ENCODE measurements around the gene ETFB. TPM values are rescaled to one million over a fixed set of nuclear protein-coding genes. Genes with fewer than 3 reads are reported as not detected.
A peak's percentile ranks its signal among the peaks of the same experiment; 100 is the strongest.

ETFB gene
- total and polyA plus RNA-seq, 9 of the 15 experiments (the other 6 are each of a cell fraction or from before 2014, with no cell fraction given): 18.1 to 143 (median 96.1) TPM

DNA sequence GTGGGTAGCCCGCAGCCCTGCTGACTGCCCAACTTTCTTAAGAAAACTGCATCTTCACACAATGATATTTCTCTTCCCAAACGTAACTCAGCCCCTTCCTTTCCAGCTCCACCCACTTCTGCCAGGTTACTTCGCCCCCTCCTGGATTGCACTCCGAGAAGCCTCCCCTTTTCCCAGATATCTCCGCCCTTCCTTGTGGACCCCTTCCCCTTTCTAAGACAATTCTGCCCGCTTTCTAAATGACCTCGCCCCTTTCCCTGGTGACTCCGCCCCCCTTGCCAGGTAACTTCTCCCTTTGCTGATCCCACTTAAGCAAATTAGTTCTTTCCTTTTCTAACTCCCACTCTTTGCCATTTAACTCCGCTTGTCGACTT is 26.9 kb downstream of the ETFB start (continued):
- TF ChIP-seq, protein P1, sequence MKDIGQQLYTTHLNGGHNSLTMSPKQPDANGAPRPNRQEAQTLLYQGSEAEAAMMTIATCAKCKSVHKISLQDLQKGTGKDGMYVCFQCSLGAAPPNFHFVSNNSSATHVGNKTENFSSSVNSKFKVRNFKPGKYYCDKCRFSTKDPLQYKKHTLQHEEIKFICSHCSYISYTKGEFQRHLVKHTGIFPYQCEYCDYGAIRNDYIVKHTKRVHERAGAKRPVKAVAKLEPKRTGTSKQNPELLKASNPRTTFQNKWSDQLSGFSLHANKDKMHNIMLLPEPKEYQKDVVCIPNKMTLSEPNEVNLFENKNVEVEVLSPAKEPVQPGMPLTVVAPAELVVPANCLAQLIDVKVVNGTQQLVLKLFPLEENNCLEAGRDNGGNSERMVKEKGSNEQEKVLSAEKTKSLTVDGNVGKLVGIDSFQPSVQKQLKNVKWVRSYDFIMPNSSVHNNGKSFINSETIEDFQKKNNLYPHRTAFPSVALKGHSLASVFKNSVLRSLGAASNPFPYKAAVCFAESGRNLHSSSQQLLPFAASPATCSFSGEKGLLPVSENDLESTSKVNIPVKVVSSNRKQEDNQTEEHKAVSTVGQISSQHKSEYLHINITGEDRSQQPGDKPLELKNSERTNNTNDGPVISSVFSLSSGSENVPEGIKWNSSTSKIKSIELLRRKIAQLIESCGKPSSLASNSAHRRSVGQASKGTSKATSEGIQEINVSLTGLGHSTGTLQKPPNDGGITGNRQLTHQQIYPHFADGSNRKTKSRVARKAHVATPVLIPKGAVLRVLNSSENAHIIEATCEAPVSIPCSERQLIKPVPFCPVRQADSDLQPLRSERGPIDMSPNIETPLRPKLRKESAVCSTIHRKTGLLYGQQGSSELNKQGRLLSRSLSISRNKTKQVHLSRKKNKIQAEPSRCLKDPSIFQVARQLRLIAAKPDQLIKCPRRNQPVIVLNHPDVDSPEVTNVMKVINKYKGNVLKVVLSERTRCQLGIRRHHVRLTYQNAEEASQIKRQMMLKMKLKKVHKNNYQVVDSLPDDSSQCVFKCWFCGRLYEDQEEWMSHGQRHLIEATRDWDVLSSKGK (CRISPR knock-in tag; IDR thresholded peaks at IDR 0.05): no peak
- TF ChIP-seq, protein P2, sequence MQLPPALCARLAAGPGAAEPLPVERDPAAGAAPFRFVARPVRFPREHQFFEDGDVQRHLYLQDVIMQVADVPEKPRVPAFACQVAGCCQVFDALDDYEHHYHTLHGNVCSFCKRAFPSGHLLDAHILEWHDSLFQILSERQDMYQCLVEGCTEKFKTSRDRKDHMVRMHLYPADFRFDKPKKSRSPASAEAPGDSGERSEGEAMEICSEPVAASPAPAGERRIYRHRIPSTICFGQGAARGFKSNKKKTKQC (CRISPR knock-in tag; IDR thresholded peaks at IDR 0.05): no peak
- 0 out of 4 replicates have a peak, but pooled peaks of 1 of the 2 experiments have one; percentile 53 for TF ChIP-seq SRF (CRISPR knock-in tag; IDR thresholded peaks at IDR 0.05)
- TF ChIP-seq DNMT1 (IDR thresholded peaks at IDR 0.05): peak; percentile 77; the same call in 1 of the 2 replicates
- peak; percentile 91 for TF ChIP-seq SMARCA5 (IDR thresholded peaks at IDR 0.05)
- peak; percentile 65 for TF ChIP-seq ARID1B (IDR thresholded peaks at IDR 0.05)
- 0 out of 2 replicates have a peak, but pooled peaks have one; percentile 62 for TF ChIP-seq LARP7 (IDR thresholded peaks at IDR 0.05)
- TF ChIP-seq RHOXF2B (CRISPR knock-in tag; conservative IDR thresholded peaks at IDR 0.05): no peak
- TF ChIP-seq CSDE1 (IDR thresholded peaks at IDR 0.05): 0 out of 4 replicates have a peak, but pooled peaks of 1 of the 2 experiments have one; percentile 50
- TF ChIP-seq BCOR (IDR thresholded peaks at IDR 0.05): peak; percentile 37; the same call in 1 of the 2 replicates
- TF ChIP-seq, protein P3, sequence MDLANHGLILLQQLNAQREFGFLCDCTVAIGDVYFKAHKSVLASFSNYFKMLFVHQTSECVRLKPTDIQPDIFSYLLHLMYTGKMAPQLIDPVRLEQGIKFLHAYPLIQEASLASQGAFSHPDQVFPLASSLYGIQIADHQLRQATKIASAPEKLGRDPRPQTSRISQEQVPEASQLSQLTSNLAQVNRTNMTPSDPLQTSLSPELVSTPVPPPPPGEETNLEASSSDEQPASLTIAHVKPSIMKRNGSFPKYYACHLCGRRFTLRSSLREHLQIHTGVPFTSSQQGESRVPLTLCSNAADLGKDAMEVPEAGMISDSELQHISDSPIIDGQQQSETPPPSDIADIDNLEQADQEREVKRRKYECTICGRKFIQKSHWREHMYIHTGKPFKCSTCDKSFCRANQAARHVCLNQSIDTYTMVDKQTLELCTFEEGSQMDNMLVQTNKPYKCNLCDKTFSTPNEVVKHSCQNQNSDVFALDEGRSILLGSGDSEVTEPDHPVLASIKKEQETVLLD (IDR thresholded peaks at IDR 0.05): peak; percentile 76
- no peak for TF ChIP-seq KLF13 (tag; IDR thresholded peaks at IDR 0.05; ENCODE audit: borderline replicate concordance, low read depth)
- TF ChIP-seq ZNF644 (tag; IDR thresholded peaks at IDR 0.05; ENCODE audit: low read depth): no peak
- TF ChIP-seq BRCA1 (IDR thresholded peaks at IDR 0.05): no peak
- 0 out of 2 replicates have a peak, but pooled peaks have one; percentile 59 for TF ChIP-seq BRCA1 (CRISPR knock-in tag; IDR thresholded peaks at IDR 0.05)
- TF ChIP-seq, protein P4, sequence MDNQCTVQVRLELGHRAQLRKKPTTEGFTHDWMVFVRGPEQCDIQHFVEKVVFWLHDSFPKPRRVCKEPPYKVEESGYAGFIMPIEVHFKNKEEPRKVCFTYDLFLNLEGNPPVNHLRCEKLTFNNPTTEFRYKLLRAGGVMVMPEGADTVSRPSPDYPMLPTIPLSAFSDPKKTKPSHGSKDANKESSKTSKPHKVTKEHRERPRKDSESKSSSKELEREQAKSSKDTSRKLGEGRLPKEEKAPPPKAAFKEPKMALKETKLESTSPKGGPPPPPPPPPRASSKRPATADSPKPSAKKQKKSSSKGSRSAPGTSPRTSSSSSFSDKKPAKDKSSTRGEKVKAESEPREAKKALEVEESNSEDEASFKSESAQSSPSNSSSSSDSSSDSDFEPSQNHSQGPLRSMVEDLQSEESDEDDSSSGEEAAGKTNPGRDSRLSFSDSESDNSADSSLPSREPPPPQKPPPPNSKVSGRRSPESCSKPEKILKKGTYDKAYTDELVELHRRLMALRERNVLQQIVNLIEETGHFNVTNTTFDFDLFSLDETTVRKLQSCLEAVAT (IDR thresholded peaks at IDR 0.05): peak; percentile 60 to 63; a peak in 2 of 4 replicates
- no peak for TF ChIP-seq ZNF408 (CRISPR knock-in tag; IDR thresholded peaks at IDR 0.05; ENCODE audit: low read depth)
- TF ChIP-seq ZNF212 (CRISPR knock-in tag; IDR thresholded peaks at IDR 0.05): 0 out of 2 replicates have a peak, but pooled peaks have one; percentile 32
- TF ChIP-seq FOXM1 (IDR thresholded peaks at IDR 0.05; ENCODE audit: low read depth): no peak
- no peak for TF ChIP-seq FOXM1 (CRISPR knock-in tag; IDR thresholded peaks at IDR 0.05; ENCODE audit: low read depth)
- no peak for TF ChIP-seq ZNF354B (CRISPR knock-in tag; IDR thresholded peaks at IDR 0.05)
- TF ChIP-seq ZNF263 (CRISPR knock-in tag; IDR thresholded peaks at IDR 0.05; ENCODE audit: borderline replicate concordance): no peak
- TF ChIP-seq KLF16 (IDR thresholded peaks at IDR 0.05): no peak
- TF ChIP-seq POLR2B (IDR thresholded peaks at IDR 0.05; ENCODE audit: low read depth, partially characterized antibody): no peak
- TF ChIP-seq GATA2 (CRISPR knock-in tag; IDR thresholded peaks at IDR 0.05): no peak
- TF ChIP-seq LCOR (CRISPR knock-in tag; IDR thresholded peaks at IDR 0.05): 0 out of 2 replicates have a peak, but pooled peaks have one; percentile 1

Data from K562 (cell line).